Thyroid gland (tissue), 4 donors: ENCODE data around the gene TMEM154. TPM values are rescaled to one million over a fixed set of nuclear protein-coding genes. Genes with fewer than 3 reads are reported as not detected.

Experiments used
- DNase-seq, 2 donors: peaks; one replicate each; pipeline ENCODE4 v3.0.0-alpha.2; 2019
- H3K27ac ChIP-seq, 3 donors: fragments of 200-600 bp; sonication (generic); 1 replicate in 2 of 3; 2 replicates in 1 of 3; pipeline ENCODE4 v1.5.1; 2016 to 2019; ENCODE audit warnings: mild to moderate bottlenecking in 1 of 3, moderate library complexity in 1 of 3
- H3K27me3 ChIP-seq: fragments of 200-600 bp; sonication (generic); one replicate; pipeline ENCODE4 v1.5.1; 2019
- H3K36me3 ChIP-seq, 2 donors: fragments of 200-600 bp; sonication (generic); one replicate each; pipeline ENCODE4 v1.5.1; 2016 to 2019
- H3K4me1 ChIP-seq, 2 donors: fragments of 200-600 bp; sonication (generic); one replicate each; pipeline ENCODE4 v1.5.1; 2017 to 2019
- H3K4me3 ChIP-seq, 3 donors: fragments of 200-600 bp; sonication (generic); replicated peaks in 1 of 3; 1 replicate in 2 of 3; 2 replicates in 1 of 3; pipeline ENCODE4 v1.5.1; 2016; ENCODE audit warnings: mild to moderate bottlenecking in 1 of 3
- H3K9me3 ChIP-seq: fragments of 200-600 bp; sonication (generic); one replicate; pipeline ENCODE4 v1.5.1; 2017
- CTCF ChIP-seq, 6 experiments: fragments of 200-600 bp in 3 of 6; fragments of 450-650 bp in 3 of 6; sonication (generic) in 3 of 6; IDR thresholded peaks; one replicate each; pipeline ENCODE4 v1.5.1; 2016 to 2019; ENCODE audit warnings: antibody characterized with exemption in 6 of 6, mild to moderate bottlenecking in 2 of 6, inconsistent platforms in 1 of 6, moderate library complexity in 1 of 6
- POLR2A ChIP-seq, 2 donors: fragments of 450-650 bp; IDR thresholded peaks; one replicate each; pipeline ENCODE4 v1.6.1; 2017; ENCODE audit warnings: antibody characterized with exemption in 2 of 2, mild to moderate bottlenecking in 2 of 2, moderate library complexity in 1 of 2
- WGBS, 2 donors: methylation state at CpG; one replicate each; pipeline ENCODE4 v1.1.5; 2017; 5-methylcytosine and 5-hydroxymethylcytosine counted together
- intact Hi-C: fragments of 100-400 bp; cut with DNase I; formaldehyde crosslinking; loops from one replicate; pipeline ENCODE4 v1.15.1; 2023
- total RNA-seq, 4 donors: library from RNA; depleted of rRNA; stranded (reverse); fragments of >200 nt; gene quantifications; one replicate each; pipeline ENCODE4 v1.2.3, GENCODE V29; 2016

Gene TMEM154, protein sequence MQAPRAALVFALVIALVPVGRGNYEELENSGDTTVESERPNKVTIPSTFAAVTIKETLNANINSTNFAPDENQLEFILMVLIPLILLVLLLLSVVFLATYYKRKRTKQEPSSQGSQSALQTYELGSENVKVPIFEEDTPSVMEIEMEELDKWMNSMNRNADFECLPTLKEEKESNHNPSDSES
- 1 to 10 TPM in 1 of 4 donors, under 1 TPM in 3; 0.22 to 1.6 (median 0.42) TPM for total RNA-seq

DNA sequence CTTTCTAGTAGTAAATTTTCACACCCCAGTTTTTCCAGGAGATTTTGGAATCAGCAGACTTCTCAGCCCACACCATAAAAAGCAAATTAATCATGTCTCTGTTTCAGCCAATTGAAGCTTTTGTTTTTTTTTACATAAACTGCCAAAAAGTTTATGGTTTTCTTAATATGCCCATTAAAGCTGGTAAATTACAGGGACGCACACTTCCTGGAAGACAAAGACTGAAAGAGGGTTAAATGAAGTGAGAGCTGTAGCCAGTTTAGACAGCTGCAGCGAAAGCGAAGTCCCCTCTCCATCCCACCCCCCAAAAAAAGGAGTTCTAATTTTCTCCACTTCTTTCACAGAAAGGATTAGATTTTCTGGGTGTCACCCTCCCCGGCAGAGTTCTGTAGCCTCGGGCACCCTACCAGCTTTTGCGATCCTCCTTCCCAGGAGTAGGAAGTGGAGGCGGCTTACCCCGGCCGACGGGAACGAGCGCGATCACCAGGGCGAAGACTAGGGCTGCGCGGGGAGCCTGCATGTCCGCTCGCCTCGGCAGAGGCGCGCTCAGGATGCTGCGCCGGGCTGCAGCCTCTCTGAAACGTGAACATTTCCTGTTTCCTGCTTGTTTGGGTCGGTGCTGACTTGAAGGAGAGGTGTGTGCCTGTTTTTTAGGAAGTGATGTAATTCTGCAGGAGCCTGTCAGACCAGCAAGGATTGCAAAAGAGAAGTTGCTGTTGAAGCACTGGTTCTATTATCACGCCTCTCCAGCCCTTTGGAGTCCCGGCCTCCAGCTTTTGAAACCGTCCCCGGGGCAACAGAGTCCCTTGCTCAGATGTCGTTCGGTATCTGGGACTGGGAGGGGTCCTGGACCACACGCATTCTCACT lies at the start of gene TMEM154:
TMEM154 (minus strand) TSS at position 584 of the 868 bp plus-strand sequence; CDS start at position 520, 64 bp downstream.
- DNase-seq: peak; percentile 47 to 54
- no peak for TF ChIP-seq POLR2A (IDR thresholded peaks at IDR 0.05)
- TF ChIP-seq CTCF (IDR thresholded peaks at IDR 0.05): no peak
- Histone ChIP-seq H3K4me1 (no peaks in the 10 kb centered on the region), H3K27ac (no peak within 1 kb of the TSS), H3K36me3 (no peaks in the 10 kb centered on the region), H3K9me3 (no peaks in the 10 kb centered on the region), H3K27me3 (peaks cover 3% of the 10 kb centered on the region), H3K4me3 (peak within 1 kb of the TSS in 2 of 3 donors; percentile 3 to 50)
- WGBS, 2 donors: 10 to 13% methylated on average over 32 of the region's 32 CpGs
- intact Hi-C loops: no loop called here

- no peak overlapping the region for H3K27ac ChIP-seq
- DNase-seq: no peak
- intact Hi-C loops: no loop called here
- H3K4me3 ChIP-seq: no peak overlapping the region
- H3K4me1 ChIP-seq: no peaks in the 10 kb centered on the region
- no peaks in the 10 kb centered on the region for H3K9me3 ChIP-seq
- TF ChIP-seq POLR2A (IDR thresholded peaks at IDR 0.05): no peak
- no peak for TF ChIP-seq CTCF (IDR thresholded peaks at IDR 0.05)
- no peaks in the 10 kb centered on the region for H3K36me3 ChIP-seq
- 38 to 40% methylated on average over 2 of the region's 2 CpGs for WGBS, 2 donors
- no peaks in the 10 kb centered on the region for H3K27me3 ChIP-seq
Measured at GRCh38 chr4:152729466-152729865, 49.7 kb upstream of the TMEM154 start.

DNA sequence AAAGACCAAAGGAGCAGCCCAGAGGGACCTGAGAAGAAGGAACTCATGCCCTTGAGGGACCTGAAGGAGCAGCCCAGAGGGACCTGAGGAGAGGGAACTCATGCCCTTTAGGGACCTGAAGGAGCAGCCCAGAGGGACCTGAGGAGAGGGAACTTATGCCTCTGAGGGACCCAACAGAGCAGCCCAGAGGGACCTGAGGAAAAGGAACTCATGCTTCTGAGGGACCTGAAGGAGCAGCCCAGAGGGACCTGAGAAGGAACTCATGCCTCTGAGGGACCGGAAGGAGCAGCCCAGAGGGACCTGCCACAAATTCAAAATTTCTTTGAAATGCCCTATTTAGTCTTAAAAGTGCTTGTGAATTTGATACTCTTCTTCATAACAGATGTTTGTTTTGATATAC lies 48.5 kb upstream of the TMEM154 start:
- TF ChIP-seq CTCF (IDR thresholded peaks at IDR 0.05) (no peak), POLR2A (IDR thresholded peaks at IDR 0.05) (no peak)

GRCh38 chr4:152727784-152728183 lies 48.0 kb upstream of the TMEM154 start:
- no peak for DNase-seq
- no peaks in the 10 kb centered on the region for H3K4me1 ChIP-seq
- 56 to 59% methylated on average over 1 of the region's 1 CpG for WGBS, 2 donors
- no peaks in the 10 kb centered on the region for H3K27me3 ChIP-seq
- H3K27ac ChIP-seq: no peak overlapping the region
- H3K36me3 ChIP-seq: no peaks in the 10 kb centered on the region
- no peaks in the 10 kb centered on the region for H3K9me3 ChIP-seq
- intact Hi-C loops: no loop called here
- H3K4me3 ChIP-seq: no peak overlapping the region
- TF ChIP-seq POLR2A (IDR thresholded peaks at IDR 0.05) (no peak), CTCF (IDR thresholded peaks at IDR 0.05) (no peak)

More for the DNA sequence above, 48.5 kb upstream of the TMEM154 start:
- Histone ChIP-seq H3K9me3 (no peaks in the 10 kb centered on the region), H3K27me3 (no peaks in the 10 kb centered on the region), H3K4me3 (no peak overlapping the region), H3K36me3 (no peaks in the 10 kb centered on the region), H3K27ac (no peak overlapping the region), H3K4me1 (no peaks in the 10 kb centered on the region)
- intact Hi-C loops: no loop called here
- DNase-seq: no peak
- 76 to 91% methylated on average over 1 of the region's 1 CpG for WGBS, 2 donors

- no peak overlapping the region for H3K4me3 ChIP-seq
- no peaks in the 10 kb centered on the region for H3K4me1 ChIP-seq
- 73% methylated on average over 5 of the region's 5 CpGs for WGBS, 2 donors
- TF ChIP-seq CTCF (IDR thresholded peaks at IDR 0.05) (no peak), POLR2A (IDR thresholded peaks at IDR 0.05) (no peak)
- DNase-seq: no peak
- no peaks in the 10 kb centered on the region for H3K36me3 ChIP-seq
- intact Hi-C loops: no loop called here
- no peaks in the 10 kb centered on the region for H3K27me3 ChIP-seq
- H3K27ac ChIP-seq: no peak overlapping the region
- H3K9me3 ChIP-seq: no peaks in the 10 kb centered on the region
Measured at GRCh38 chr4:152724494-152724893, 44.7 kb upstream of the TMEM154 start.
